ENCODE data around the gene FOS.
A peak's percentile ranks its signal among the peaks of the same experiment; 100 is the strongest.

The FOS gene

GRCh38 chr14:75242546-75243273 lies 35.9 kb upstream of the FOS start:
- Histone ChIP-seq H3K4me1 (ENCODE audit: control insufficient read depth, insufficient read depth, low read depth, low read length) (peaks cover 6% of the 10 kb centered on the region), H3K4me2 (ENCODE audit: low read length, poor library complexity, severe bottlenecking) (no peak overlapping the region), H2BK120ac (ENCODE audit: low read depth, low read length) (no peak overlapping the region)

GRCh38 chr14:75244121-75244520 lies 34.5 kb upstream of the FOS start:
- Histone ChIP-seq H3K4me1 (ENCODE audit: control insufficient read depth, insufficient read depth, low read depth, low read length) (peaks cover 3% of the 10 kb centered on the region), H2BK120ac (ENCODE audit: low read depth, low read length) (no peak overlapping the region), H3K18ac (ENCODE audit: low read depth in 1 of 2, low read length in 2 of 2) (no peak overlapping the region), H3K9ac (ENCODE audit: low read length) (no peak overlapping the region), H2BK5ac (ENCODE audit: low read depth, low read length, poor library complexity, severe bottlenecking) (no peak overlapping the region), H2AFZ (ENCODE audit: low read depth, low read length) (no peak overlapping the region), H3K9me3 (ENCODE audit: control insufficient read depth, low read length) (no peaks in the 10 kb centered on the region), H3K14ac (ENCODE audit: low read length in 2 of 2) (no peak overlapping the region), H3K4ac (ENCODE audit: low read depth in 1 of 2, low read length in 2 of 2) (no peak overlapping the region), H3K27me3 (ENCODE audit: control insufficient read depth in 1 of 2, insufficient read depth in 1 of 2, low read length in 2 of 2) (peaks cover 10 to 19% of the 10 kb centered on the region in 2 experiments), H3K23ac (ENCODE audit: low read length in 2 of 2) (no peak overlapping the region), H3K4me2 (ENCODE audit: low read length, poor library complexity, severe bottlenecking) (no peak overlapping the region), H4K8ac (ENCODE audit: low read length) (no peak overlapping the region), H3K79me1 (replicated peaks; ENCODE audit: low read length, poor library complexity, severe bottlenecking) (no peaks in the 10 kb centered on the region), H3K4me3 (ENCODE audit: insufficient read depth in 1 of 2, low read depth in 1 of 2, low read length in 2 of 2) (no peak overlapping the region), H2BK15ac (ENCODE audit: low read depth, poor library complexity, severe bottlenecking) (no peak overlapping the region), H2AK5ac (ENCODE audit: low read length, severe bottlenecking) (no peak overlapping the region), H3K27ac (ENCODE audit: low read length, poor library complexity, severe bottlenecking) (no peak overlapping the region), H2BK12ac (ENCODE audit: low read length in 2 of 2) (no peak overlapping the region), H3K36me3 (ENCODE audit: control insufficient read depth in 1 of 2, insufficient read depth in 2 of 2, low read depth in 1 of 2, low read length in 2 of 2) (no peaks in the 10 kb centered on the region), H4K91ac (ENCODE audit: low read length) (no peak overlapping the region)
- 98% methylated on average over 5 of the region's 5 CpGs for WGBS
- DNase-seq, result no peak

More at GRCh38 chr14:75242546-75243273, 35.9 kb upstream of the FOS start:
- Histone ChIP-seq H3K4me3 (ENCODE audit: insufficient read depth in 1 of 2, low read depth in 1 of 2, low read length in 2 of 2) (peak overlapping the region in 1 of 2 experiments; percentile 34), H2BK5ac (ENCODE audit: low read depth, low read length, poor library complexity, severe bottlenecking) (no peak overlapping the region), H2AK5ac (ENCODE audit: low read length, severe bottlenecking) (no peak overlapping the region), H3K4ac (ENCODE audit: low read depth in 1 of 2, low read length in 2 of 2) (no peak overlapping the region), H4K91ac (ENCODE audit: low read length) (no peak overlapping the region), H3K14ac (ENCODE audit: low read length in 2 of 2) (no peak overlapping the region), H3K27ac (ENCODE audit: low read length, poor library complexity, severe bottlenecking) (no peak overlapping the region), H3K9me3 (ENCODE audit: control insufficient read depth, low read length) (no peaks in the 10 kb centered on the region), H2AFZ (ENCODE audit: low read depth, low read length) (no peak overlapping the region), H2BK12ac (ENCODE audit: low read length in 2 of 2) (no peak overlapping the region), H3K36me3 (ENCODE audit: control insufficient read depth in 1 of 2, insufficient read depth in 2 of 2, low read depth in 1 of 2, low read length in 2 of 2) (no peaks in the 10 kb centered on the region), H3K23ac (ENCODE audit: low read length in 2 of 2) (no peak overlapping the region), H3K18ac (ENCODE audit: low read depth in 1 of 2, low read length in 2 of 2) (no peak overlapping the region), H3K9ac (ENCODE audit: low read length) (peak overlapping the region; percentile 59), H2BK15ac (ENCODE audit: low read depth, poor library complexity, severe bottlenecking) (no peak overlapping the region), H4K8ac (ENCODE audit: low read length) (no peak overlapping the region), H3K27me3 (ENCODE audit: control insufficient read depth in 1 of 2, insufficient read depth in 1 of 2, low read length in 2 of 2) (peaks cover 10 to 19% of the 10 kb centered on the region in 2 experiments), H3K79me1 (replicated peaks; ENCODE audit: low read length, poor library complexity, severe bottlenecking) (no peaks in the 10 kb centered on the region)
- DNase-seq, result peak; percentile 70
- WGBS, result 78% methylated on average over 10 of the region's 12 CpGs

GRCh38 chr14:75246546-75247285 lies 31.9 kb upstream of the FOS start:
- peaks cover 2% of the 10 kb centered on the region for H3K4me1 ChIP-seq (ENCODE audit: control insufficient read depth, insufficient read depth, low read depth, low read length)
- H3K23ac ChIP-seq (ENCODE audit: low read length in 2 of 2), result peak overlapping the region in 1 of 2 experiments; percentile 53
- H3K4me3 ChIP-seq (ENCODE audit: insufficient read depth in 1 of 2, low read depth in 1 of 2, low read length in 2 of 2), result no peak overlapping the region
- H3K9me3 ChIP-seq (ENCODE audit: control insufficient read depth, low read length), result no peaks in the 10 kb centered on the region
- DNase-seq, result no peak
- H2BK5ac ChIP-seq (ENCODE audit: low read depth, low read length, poor library complexity, severe bottlenecking), result no peak overlapping the region
- H3K27ac ChIP-seq (ENCODE audit: low read length, poor library complexity, severe bottlenecking), result no peak overlapping the region
- H3K9ac ChIP-seq (ENCODE audit: low read length), result no peak overlapping the region
- no peak overlapping the region for H4K91ac ChIP-seq (ENCODE audit: low read length)
- no peak overlapping the region for H2BK15ac ChIP-seq (ENCODE audit: low read depth, poor library complexity, severe bottlenecking)
- peaks cover 10 to 19% of the 10 kb centered on the region in 2 experiments for H3K27me3 ChIP-seq (ENCODE audit: control insufficient read depth in 1 of 2, insufficient read depth in 1 of 2, low read length in 2 of 2)
- peak overlapping the region; percentile 32 for H4K8ac ChIP-seq (ENCODE audit: low read length)
- H2BK120ac ChIP-seq (ENCODE audit: low read depth, low read length), result no peak overlapping the region
- no peak overlapping the region for H3K18ac ChIP-seq (ENCODE audit: low read depth in 1 of 2, low read length in 2 of 2)
- no peak overlapping the region for H2AK5ac ChIP-seq (ENCODE audit: low read length, severe bottlenecking)
- no peaks in the 10 kb centered on the region for H3K79me1 ChIP-seq (replicated peaks; ENCODE audit: low read length, poor library complexity, severe bottlenecking)
- H3K14ac ChIP-seq (ENCODE audit: low read length in 2 of 2), result no peak overlapping the region
- no peak overlapping the region for H3K4ac ChIP-seq (ENCODE audit: low read depth in 1 of 2, low read length in 2 of 2)
- H2BK12ac ChIP-seq (ENCODE audit: low read length in 2 of 2), result peak overlapping the region in 1 of 2 experiments; percentile 56
- H3K4me2 ChIP-seq (ENCODE audit: low read length, poor library complexity, severe bottlenecking), result no peak overlapping the region
- H2AFZ ChIP-seq (ENCODE audit: low read depth, low read length), result no peak overlapping the region
- WGBS, result 94% methylated on average over 5 of the region's 7 CpGs
- no peaks in the 10 kb centered on the region for H3K36me3 ChIP-seq (ENCODE audit: control insufficient read depth in 1 of 2, insufficient read depth in 2 of 2, low read depth in 1 of 2, low read length in 2 of 2)

- no peak for DNase-seq
- Histone ChIP-seq H3K23ac (ENCODE audit: low read length in 2 of 2) (no peak overlapping the region), H3K36me3 (ENCODE audit: control insufficient read depth in 1 of 2, insufficient read depth in 2 of 2, low read depth in 1 of 2, low read length in 2 of 2) (no peaks in the 10 kb centered on the region), H3K4me1 (ENCODE audit: control insufficient read depth, insufficient read depth, low read depth, low read length) (peaks cover 5% of the 10 kb centered on the region), H3K27ac (ENCODE audit: low read length, poor library complexity, severe bottlenecking) (no peak overlapping the region), H2BK5ac (ENCODE audit: low read depth, low read length, poor library complexity, severe bottlenecking) (no peak overlapping the region), H3K4me2 (ENCODE audit: low read length, poor library complexity, severe bottlenecking) (no peak overlapping the region), H3K79me1 (replicated peaks; ENCODE audit: low read length, poor library complexity, severe bottlenecking) (no peaks in the 10 kb centered on the region), H2AK5ac (ENCODE audit: low read length, severe bottlenecking) (no peak overlapping the region), H4K91ac (ENCODE audit: low read length) (no peak overlapping the region), H3K9me3 (ENCODE audit: control insufficient read depth, low read length) (no peaks in the 10 kb centered on the region), H2BK12ac (ENCODE audit: low read length in 2 of 2) (no peak overlapping the region), H2AFZ (ENCODE audit: low read depth, low read length) (no peak overlapping the region), H2BK15ac (ENCODE audit: low read depth, poor library complexity, severe bottlenecking) (no peak overlapping the region), H3K4me3 (ENCODE audit: insufficient read depth in 1 of 2, low read depth in 1 of 2, low read length in 2 of 2) (no peak overlapping the region), H4K8ac (ENCODE audit: low read length) (no peak overlapping the region), H3K14ac (ENCODE audit: low read length in 2 of 2) (no peak overlapping the region), H3K9ac (ENCODE audit: low read length) (no peak overlapping the region), H3K4ac (ENCODE audit: low read depth in 1 of 2, low read length in 2 of 2) (no peak overlapping the region), H3K27me3 (ENCODE audit: control insufficient read depth in 1 of 2, insufficient read depth in 1 of 2, low read length in 2 of 2) (peaks cover 10 to 19% of the 10 kb centered on the region in 2 experiments), H3K18ac (ENCODE audit: low read depth in 1 of 2, low read length in 2 of 2) (no peak overlapping the region), H2BK120ac (ENCODE audit: low read depth, low read length) (no peak overlapping the region)
- 72% methylated on average over 15 of the region's 15 CpGs for WGBS
Observed at GRCh38 chr14:75247286-75247922, 31.2 kb upstream of the FOS start.

All from mesenchymal stem cell (in vitro differentiated cells and primary cell).